H4 (cell line): ENCODE data around the gene OR5F1. TPM values are rescaled to one million over a fixed set of nuclear protein-coding genes. Genes with fewer than 3 reads are reported as not detected.

Experiments
- DNase-seq: peaks from one replicate; pipeline ENCODE4 v3.0.0-alpha.2; 2015; ENCODE audit warnings: low spot score
- total RNA-seq: library from RNA; depleted of rRNA; stranded (reverse); fragments of >200 nt; shearing (Covaris generic); gene quantifications from 2 replicates; pipeline ENCODE4 v1.2.3, GENCODE V29; 2014; rRNA removed

Gene OR5F1
- total RNA-seq: not detected in 2 replicates

GRCh38 chr11:55994525-55994924 lies at the start of gene OR5F1:
OR5F1 (minus strand) TSS chr11:55994625; CDS start chr11:55994625, 0 bp downstream.
- DNase-seq: no peak

DNA sequence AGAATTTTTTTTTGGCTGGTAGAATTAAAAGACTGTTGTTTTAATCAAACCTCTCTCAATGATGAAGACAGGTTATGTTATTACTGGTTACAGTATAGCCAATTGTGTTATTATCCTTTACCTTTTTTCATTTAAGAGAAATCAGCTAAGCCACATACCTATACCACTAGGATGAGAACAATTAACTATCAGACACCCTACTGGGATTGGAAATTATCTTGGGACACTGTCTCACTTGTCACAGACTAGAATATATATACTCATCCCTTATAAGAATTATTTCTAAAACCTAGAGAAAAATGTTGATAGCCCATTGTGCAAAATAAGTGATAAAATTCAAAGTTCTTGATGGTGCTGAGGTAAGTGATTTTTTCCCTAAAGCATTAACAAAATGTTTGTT lies 32.9 kb upstream of the OR5F1 start, which contains the start of gene OR5AS1:
Gene OR5AS1 (plus strand): TSS at position 301 of the 400 bp plus-strand sequence. CDS start 2,765 bp downstream, outside the sequence.
- no peak for DNase-seq

GRCh38 chr11:56013805-56014204 lies 19.4 kb upstream of the OR5F1 start:
- no peak for DNase-seq

DNA sequence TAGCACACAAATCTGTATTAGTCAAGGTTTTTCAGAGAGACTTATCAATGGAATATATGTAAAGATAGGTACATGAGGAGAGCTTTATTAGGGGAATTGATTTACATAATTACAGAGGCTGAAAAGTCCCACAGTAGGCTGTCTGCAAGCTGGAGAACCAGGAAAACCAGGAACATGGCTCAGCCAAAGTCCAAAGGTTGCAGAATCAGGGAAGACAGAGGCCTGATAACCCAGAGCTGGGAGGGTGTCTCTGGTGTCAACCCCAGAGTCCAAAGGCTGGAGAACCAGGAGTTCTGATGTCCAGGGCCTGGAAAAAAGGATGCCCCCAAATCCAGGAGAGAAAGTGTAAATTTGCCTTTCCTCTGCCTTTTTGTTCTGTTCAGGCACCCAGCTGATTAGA lies 16.3 kb upstream of the OR5F1 start:
- DNase-seq: no peak

DNA sequence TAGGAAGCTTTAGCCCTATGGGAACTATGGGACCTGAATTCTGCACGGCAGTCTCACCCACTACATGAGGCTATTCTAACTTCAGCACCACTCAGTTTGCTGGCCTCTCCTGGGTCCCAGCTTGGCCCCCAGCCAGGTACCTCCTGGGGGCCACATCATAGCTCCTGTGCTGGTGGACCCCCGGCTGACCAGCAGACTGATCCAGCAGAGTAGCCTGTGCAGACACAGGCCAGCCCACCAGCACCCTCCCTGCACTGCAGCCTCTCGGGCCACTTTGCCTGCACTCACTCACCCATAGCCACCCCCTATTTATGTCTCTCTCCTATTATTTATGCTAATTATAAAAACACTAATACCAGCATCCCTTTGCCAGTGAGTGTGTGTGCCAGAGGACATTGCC lies 23.5 kb downstream of the OR5F1 start:
- no peak for DNase-seq

- no peak for DNase-seq
Measured at GRCh38 chr11:55969845-55970244, 24.6 kb downstream of the OR5F1 start, which contains the start of gene OR10AG1. OR10AG1 (minus strand) TSS chr11:55969945; CDS start chr11:55969907, 38 bp downstream.

DNA sequence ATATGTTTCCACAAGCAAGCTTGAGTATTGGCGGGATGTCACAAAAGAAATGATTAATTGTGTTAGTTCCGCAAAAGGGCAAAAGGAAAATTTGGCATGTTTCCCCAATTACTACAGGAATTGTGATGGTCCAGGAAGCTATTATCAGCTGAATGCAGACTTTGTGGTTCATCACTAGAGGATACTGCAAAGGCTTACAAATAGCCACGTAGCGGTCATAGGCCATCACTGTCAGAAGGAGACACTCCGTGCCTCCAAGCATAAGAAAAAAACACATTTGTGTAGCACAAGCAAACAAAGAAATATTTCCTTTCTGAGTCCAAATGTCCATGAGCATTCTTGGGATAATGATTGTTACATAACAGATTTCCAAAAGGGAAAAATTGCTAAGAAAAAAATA lies 26.5 kb downstream of the OR5F1 start:
- no peak for DNase-seq

DNA sequence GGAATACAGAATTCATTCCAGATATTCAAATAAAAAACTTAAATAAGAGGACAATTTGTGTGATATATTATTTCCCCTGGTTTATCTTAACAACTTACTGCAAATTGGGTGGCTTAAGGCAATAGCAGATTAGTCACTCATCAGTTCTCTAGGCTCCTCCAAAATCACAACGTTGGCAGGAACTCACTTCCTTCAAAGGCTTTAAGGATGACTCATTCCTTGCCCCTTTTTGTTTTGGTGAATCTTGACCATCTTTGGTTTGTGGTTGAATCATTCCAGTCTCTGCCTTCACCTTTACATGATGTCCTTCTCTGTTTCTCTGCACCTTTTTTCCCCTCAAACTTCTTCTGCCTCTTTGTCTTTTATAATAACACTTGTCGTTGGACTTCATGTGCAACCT lies 28.0 kb downstream of the OR5F1 start:
- DNase-seq: no peak

DNA sequence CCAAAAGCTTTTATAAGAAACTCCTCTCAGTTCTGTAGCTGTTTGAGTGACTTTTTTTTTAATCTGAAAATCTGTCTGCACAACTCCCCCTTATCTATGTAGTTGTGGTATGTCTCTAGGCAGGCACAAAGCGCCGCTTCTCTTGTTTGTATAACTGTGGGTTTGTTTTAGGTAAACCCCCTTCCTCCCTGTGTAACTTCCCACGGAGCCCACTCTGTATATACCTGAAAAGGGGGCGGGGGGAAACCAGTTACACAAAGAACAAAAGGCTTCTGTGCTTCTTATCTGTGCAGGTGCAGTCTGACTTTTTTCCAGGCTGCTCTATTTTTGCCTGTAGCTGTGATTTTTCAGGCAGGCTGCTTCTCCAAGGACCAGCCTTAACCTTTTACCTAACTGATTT lies 37.9 kb downstream of the OR5F1 start:
- DNase-seq: no peak

- DNase-seq: peak; percentile 4
Measured at GRCh38 chr11:55949330-55949729, 45.1 kb downstream of the OR5F1 start.

Other genes with a start within 250 kb of the OR5F1 start
- gene OR5D13, start 221.2 kb downstream of the OR5F1 start, total RNA-seq: not detected in 2 replicates
- not detected in 2 replicates for gene OR5D14, start 199.1 kb downstream of the OR5F1 start, total RNA-seq
- gene OR5L1, start 183.3 kb downstream of the OR5F1 start, total RNA-seq: not detected in 2 replicates
- not detected in 2 replicates for gene OR5D18, start 175.0 kb downstream of the OR5F1 start, total RNA-seq
- not detected in 2 replicates for gene OR5L2, start 167.4 kb downstream of the OR5F1 start, total RNA-seq
- gene OR5D16, start 155.9 kb downstream of the OR5F1 start, total RNA-seq: not detected in 2 replicates
- not detected in 2 replicates for gene TRIM51, start 111.3 kb downstream of the OR5F1 start, total RNA-seq
- not detected in 2 replicates for gene OR5W2, start 80.0 kb downstream of the OR5F1 start, total RNA-seq
- not detected in 2 replicates for gene OR5I1, start 58.2 kb downstream of the OR5F1 start, total RNA-seq
- gene OR10AG1, start 24.7 kb downstream of the OR5F1 start, total RNA-seq: not detected in 2 replicates
- gene OR5AS1, start 33.0 kb upstream of the OR5F1 start, total RNA-seq: not detected in 2 replicates
- not detected in 2 replicates for gene OR8I2, start 98.7 kb upstream of the OR5F1 start, total RNA-seq
- gene OR8H2, start 109.1 kb upstream of the OR5F1 start, total RNA-seq: not detected in 2 replicates
- not detected in 2 replicates for gene OR8H3, start 127.7 kb upstream of the OR5F1 start, total RNA-seq
- not detected in 2 replicates for gene OR8J3, start 145.6 kb upstream of the OR5F1 start, total RNA-seq
- gene OR8K5, start 165.7 kb upstream of the OR5F1 start, total RNA-seq: not detected in 2 replicates
- gene OR5J2, start 182.0 kb upstream of the OR5F1 start, total RNA-seq: not detected in 2 replicates
- gene OR5T2, start 239.6 kb upstream of the OR5F1 start, total RNA-seq: not detected in 2 replicates